Tibial artery (tissue), 4 donors: ENCODE measurements around the gene ZNF516.

Experiments
- DNase-seq, 2 donors: peaks; one replicate each; pipeline ENCODE4 v3.0.0-alpha.2; 2019
- H3K27ac ChIP-seq, 2 donors: fragments of 200-600 bp; sonication (generic) in 1 of 2; 1 replicate in 1 of 2; 2 replicates in 1 of 2; pipeline ENCODE4 v1.5.1; 2018 to 2019; ENCODE audit warnings: mild to moderate bottlenecking in 1 of 2
- H3K27me3 ChIP-seq, 2 donors: fragments of 200-600 bp; sonication (generic) in 1 of 2; one replicate each; pipeline versions ENCODE4 v1.5.1 to v1.6.0; 2016 to 2019
- H3K36me3 ChIP-seq, 3 donors: fragments of 200-600 bp; sonication (generic) in 2 of 3; one replicate each; pipeline ENCODE4 v1.5.1; 2016 to 2019; ENCODE audit warnings: mild to moderate bottlenecking in 2 of 3
- H3K4me1 ChIP-seq, 4 donors: fragments of 200-600 bp; sonication (generic) in 2 of 4; 1 replicate in 3 of 4; 2 replicates in 1 of 4; pipeline ENCODE4 v1.5.1; 2016 to 2019
- H3K4me3 ChIP-seq, 2 donors: fragments of 200-600 bp; sonication (generic) in 1 of 2; 1 replicate in 1 of 2; 2 replicates in 1 of 2; pipeline ENCODE4 v1.5.1; 2018 to 2019; ENCODE audit warnings: mild to moderate bottlenecking in 2 of 2
- H3K9me3 ChIP-seq, 3 donors: fragments of 200-600 bp; sonication (generic) in 1 of 3; one replicate each; pipeline ENCODE4 v1.5.1; 2016 to 2019
- intact Hi-C: fragments of 100-400 bp; cut with DNase I; formaldehyde crosslinking; loops from one replicate; pipeline ENCODE4 v1.15.0; 2023; ENCODE audit warnings: low total_unique reads
- TF ChIP-seq, protein P1 (sequence below), 2 experiments: fragments of 200-600 bp in 1 of 2; fragments of 450-650 bp in 1 of 2; IDR thresholded peaks; one replicate each; pipeline ENCODE4 v1.5.1; 2017 to 2019; ENCODE audit warnings: antibody characterized with exemption in 2 of 2, mild to moderate bottlenecking in 1 of 2, moderate library complexity in 1 of 2

Gene ZNF516

GRCh38 chr18:76398896-76399612 lies 96.0 kb downstream of the ZNF516 start:
- TF ChIP-seq, protein P1, sequence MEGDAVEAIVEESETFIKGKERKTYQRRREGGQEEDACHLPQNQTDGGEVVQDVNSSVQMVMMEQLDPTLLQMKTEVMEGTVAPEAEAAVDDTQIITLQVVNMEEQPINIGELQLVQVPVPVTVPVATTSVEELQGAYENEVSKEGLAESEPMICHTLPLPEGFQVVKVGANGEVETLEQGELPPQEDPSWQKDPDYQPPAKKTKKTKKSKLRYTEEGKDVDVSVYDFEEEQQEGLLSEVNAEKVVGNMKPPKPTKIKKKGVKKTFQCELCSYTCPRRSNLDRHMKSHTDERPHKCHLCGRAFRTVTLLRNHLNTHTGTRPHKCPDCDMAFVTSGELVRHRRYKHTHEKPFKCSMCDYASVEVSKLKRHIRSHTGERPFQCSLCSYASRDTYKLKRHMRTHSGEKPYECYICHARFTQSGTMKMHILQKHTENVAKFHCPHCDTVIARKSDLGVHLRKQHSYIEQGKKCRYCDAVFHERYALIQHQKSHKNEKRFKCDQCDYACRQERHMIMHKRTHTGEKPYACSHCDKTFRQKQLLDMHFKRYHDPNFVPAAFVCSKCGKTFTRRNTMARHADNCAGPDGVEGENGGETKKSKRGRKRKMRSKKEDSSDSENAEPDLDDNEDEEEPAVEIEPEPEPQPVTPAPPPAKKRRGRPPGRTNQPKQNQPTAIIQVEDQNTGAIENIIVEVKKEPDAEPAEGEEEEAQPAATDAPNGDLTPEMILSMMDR (IDR thresholded peaks at IDR 0.05), result peak; percentile 96 to 99
- Histone ChIP-seq H3K4me3 (no peak overlapping the region), H3K9me3 (no peaks in the 10 kb centered on the region), H3K36me3 (no peaks in the 10 kb centered on the region), H3K27me3 (no peaks in the 10 kb centered on the region), H3K27ac (no peak overlapping the region), H3K4me1 (no peaks in the 10 kb centered on the region)
- intact Hi-C loops, result loop anchor here (2.0 kb wide), 1 partner anchor 312 kb away; no protein-coding TSS in a partner anchor
- DNase-seq, result peak; percentile 83 to 87

GRCh38 chr18:76398295-76398694 lies 96.7 kb downstream of the ZNF516 start:
- Histone ChIP-seq H3K36me3 (no peaks in the 10 kb centered on the region), H3K27me3 (no peaks in the 10 kb centered on the region), H3K27ac (no peak overlapping the region), H3K4me3 (no peak overlapping the region), H3K9me3 (no peaks in the 10 kb centered on the region), H3K4me1 (no peaks in the 10 kb centered on the region)
- intact Hi-C loops, result loop anchor here (2.0 kb wide), 1 partner anchor 313 kb away; no protein-coding TSS in a partner anchor
- no peak for DNase-seq
- TF ChIP-seq, protein P1 (IDR thresholded peaks at IDR 0.05), result no peak

- Histone ChIP-seq H3K27ac (no peak overlapping the region), H3K36me3 (no peaks in the 10 kb centered on the region), H3K4me3 (no peak overlapping the region), H3K27me3 (no peaks in the 10 kb centered on the region), H3K4me1 (no peaks in the 10 kb centered on the region), H3K9me3 (no peaks in the 10 kb centered on the region)
- no peak for DNase-seq
- intact Hi-C loops, result loop anchor here (2.0 kb wide), 1 partner anchor 313 kb away; no protein-coding TSS in a partner anchor
- TF ChIP-seq, protein P1 (IDR thresholded peaks at IDR 0.05), result no peak
These were observed 97.4 kb downstream of the ZNF516 start for GRCh38 chr18:76397631-76398030.

DNA sequence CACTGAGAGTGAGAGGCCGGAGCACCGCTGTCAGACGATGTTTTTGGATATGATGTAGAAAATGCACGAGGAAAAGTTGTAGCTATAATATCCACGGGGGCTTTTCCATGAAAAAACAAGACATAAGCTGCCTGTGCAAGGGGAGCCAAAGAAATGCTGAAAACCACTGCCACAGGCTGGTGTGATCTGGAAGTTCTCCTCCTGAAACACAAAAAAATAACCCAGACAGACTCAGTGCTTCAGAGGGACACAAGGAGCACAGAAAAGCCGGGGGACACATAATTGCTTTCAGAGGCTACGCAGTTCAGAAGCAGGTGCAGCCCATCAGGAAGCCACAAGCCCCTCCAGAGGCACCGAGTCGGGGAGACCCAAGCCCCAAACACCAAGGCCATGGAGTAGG lies 98.2 kb downstream of the ZNF516 start:
- H3K27me3 ChIP-seq, result no peaks in the 10 kb centered on the region
- H3K27ac ChIP-seq, result no peak overlapping the region
- intact Hi-C loops, result no loop called here
- TF ChIP-seq, protein P1 (IDR thresholded peaks at IDR 0.05), result no peak
- no peak overlapping the region for H3K4me3 ChIP-seq
- no peaks in the 10 kb centered on the region for H3K36me3 ChIP-seq
- H3K4me1 ChIP-seq, result no peaks in the 10 kb centered on the region
- DNase-seq, result no peak
- H3K9me3 ChIP-seq, result no peaks in the 10 kb centered on the region

DNA sequence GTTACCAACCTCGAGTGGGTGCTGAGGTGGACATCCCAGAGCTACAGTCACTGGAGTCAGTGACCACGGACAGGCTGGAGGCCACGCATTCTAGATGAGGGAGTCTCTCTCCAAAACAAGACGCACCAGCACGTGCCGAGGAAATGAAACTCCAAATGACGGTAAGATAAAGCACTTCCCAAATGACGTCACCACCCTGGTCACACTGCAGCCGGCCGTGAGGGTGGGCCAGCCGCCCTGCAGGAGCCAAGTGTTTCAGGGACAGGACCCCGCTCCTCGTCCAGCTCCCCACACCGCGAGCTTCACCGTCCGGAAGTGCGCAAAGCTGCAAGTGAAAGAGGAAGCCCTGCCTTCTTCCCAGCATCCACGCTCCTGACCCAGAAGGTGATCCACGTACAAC lies 99.4 kb downstream of the ZNF516 start:
- Histone ChIP-seq H3K4me1 (peaks cover 0 to under 1% (median 0%) of the 10 kb centered on the region in 4 donors), H3K27ac (no peak overlapping the region), H3K36me3 (no peaks in the 10 kb centered on the region), H3K27me3 (no peaks in the 10 kb centered on the region), H3K9me3 (no peaks in the 10 kb centered on the region), H3K4me3 (no peak overlapping the region)
- TF ChIP-seq, protein P1 (IDR thresholded peaks at IDR 0.05), result no peak
- intact Hi-C loops, result no loop called here
- no peak for DNase-seq
